ENCODE measurements around the gene IVD.

The IVD gene

GRCh38 chr15:40379374-40379773 lies 26.2 kb upstream of the IVD start:
- no peak for DNase-seq

GRCh38 chr15:40379853-40380252 lies 25.7 kb upstream of the IVD start:
- DNase-seq = no peak

GRCh38 chr15:40380636-40381035 lies 25.0 kb upstream of the IVD start:
- no peak for DNase-seq

- no peak for DNase-seq
Observed at GRCh38 chr15:40381818-40382529, 23.6 kb upstream of the IVD start.

GRCh38 chr15:40382580-40383456 lies 22.8 kb upstream of the IVD start, which contains the start of gene KNSTRN:
Gene KNSTRN, plus strand, starts transcription at chr15:40382721. Its CDS starts 115 bp downstream, at chr15:40382836.
- peak; percentile 60 for DNase-seq

GRCh38 chr15:40386480-40386879 lies 19.1 kb upstream of the IVD start:
- DNase-seq = no peak

GRCh38 chr15:40388941-40389823 lies 16.4 kb upstream of the IVD start:
- no peak for DNase-seq

GRCh38 chr15:40389824-40390595 lies 15.6 kb upstream of the IVD start:
- DNase-seq = no peak

- DNase-seq = no peak
Observed at GRCh38 chr15:40392986-40393948, 12.3 kb upstream of the IVD start.

GRCh38 chr15:40397688-40398412 lies 7.7 kb upstream of the IVD start:
- DNase-seq = no peak

- DNase-seq = no peak
Observed at GRCh38 chr15:40398413-40398873, 7.2 kb upstream of the IVD start.

GRCh38 chr15:40399370-40399769 lies 6.2 kb upstream of the IVD start:
- DNase-seq = no peak

- DNase-seq = no peak
Observed at GRCh38 chr15:40407330-40407990, 1.9 kb downstream of the IVD start.

GRCh38 chr15:40409366-40409765 lies 3.8 kb downstream of the IVD start:
- DNase-seq = no peak

GRCh38 chr15:40410476-40410875 lies 4.9 kb downstream of the IVD start:
- DNase-seq = no peak

GRCh38 chr15:40412095-40412759 lies 6.6 kb downstream of the IVD start:
- DNase-seq = no peak

- no peak for DNase-seq
Observed at GRCh38 chr15:40413036-40413435, 7.4 kb downstream of the IVD start.

- DNase-seq = no peak
Observed at GRCh38 chr15:40414816-40415215, 9.2 kb downstream of the IVD start.

- DNase-seq = no peak
Observed at GRCh38 chr15:40415226-40415625, 9.6 kb downstream of the IVD start.

Data from NCI-H1417 treated with DMSO at 0.1 percent for 48 hours (cell line).